ENCODE results near the gene BICD2.
A peak's percentile ranks its signal among the peaks of the same experiment; 100 is the strongest.

The BICD2 gene

DNA sequence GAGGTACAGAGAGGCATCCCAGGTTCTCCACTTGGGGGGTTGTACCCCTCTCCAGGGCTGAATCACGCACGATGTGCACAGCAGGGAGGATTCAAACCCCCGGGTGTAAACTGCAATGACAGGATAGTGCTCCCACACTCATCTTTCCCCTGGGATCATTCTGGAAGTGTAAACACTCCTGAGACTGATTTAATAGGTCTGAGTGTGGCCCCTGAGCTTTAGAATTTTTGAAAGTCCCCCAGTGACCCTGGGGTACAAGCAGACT is 16.5 kb downstream of the BICD2 start:
- H3K4me3 ChIP-seq (ENCODE audit: low read depth, low read length): no peak overlapping the region
- in situ Hi-C loops (cut with HindIII; ENCODE audit: low sequenced_read_pairs): no loop called here
- TF ChIP-seq, protein P1, sequence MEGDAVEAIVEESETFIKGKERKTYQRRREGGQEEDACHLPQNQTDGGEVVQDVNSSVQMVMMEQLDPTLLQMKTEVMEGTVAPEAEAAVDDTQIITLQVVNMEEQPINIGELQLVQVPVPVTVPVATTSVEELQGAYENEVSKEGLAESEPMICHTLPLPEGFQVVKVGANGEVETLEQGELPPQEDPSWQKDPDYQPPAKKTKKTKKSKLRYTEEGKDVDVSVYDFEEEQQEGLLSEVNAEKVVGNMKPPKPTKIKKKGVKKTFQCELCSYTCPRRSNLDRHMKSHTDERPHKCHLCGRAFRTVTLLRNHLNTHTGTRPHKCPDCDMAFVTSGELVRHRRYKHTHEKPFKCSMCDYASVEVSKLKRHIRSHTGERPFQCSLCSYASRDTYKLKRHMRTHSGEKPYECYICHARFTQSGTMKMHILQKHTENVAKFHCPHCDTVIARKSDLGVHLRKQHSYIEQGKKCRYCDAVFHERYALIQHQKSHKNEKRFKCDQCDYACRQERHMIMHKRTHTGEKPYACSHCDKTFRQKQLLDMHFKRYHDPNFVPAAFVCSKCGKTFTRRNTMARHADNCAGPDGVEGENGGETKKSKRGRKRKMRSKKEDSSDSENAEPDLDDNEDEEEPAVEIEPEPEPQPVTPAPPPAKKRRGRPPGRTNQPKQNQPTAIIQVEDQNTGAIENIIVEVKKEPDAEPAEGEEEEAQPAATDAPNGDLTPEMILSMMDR (IDR thresholded peaks at IDR 0.05; ENCODE audit: low read depth, low read length): no peak
- DNase-seq (ENCODE audit: low read depth, low spot score): no peak

DNA sequence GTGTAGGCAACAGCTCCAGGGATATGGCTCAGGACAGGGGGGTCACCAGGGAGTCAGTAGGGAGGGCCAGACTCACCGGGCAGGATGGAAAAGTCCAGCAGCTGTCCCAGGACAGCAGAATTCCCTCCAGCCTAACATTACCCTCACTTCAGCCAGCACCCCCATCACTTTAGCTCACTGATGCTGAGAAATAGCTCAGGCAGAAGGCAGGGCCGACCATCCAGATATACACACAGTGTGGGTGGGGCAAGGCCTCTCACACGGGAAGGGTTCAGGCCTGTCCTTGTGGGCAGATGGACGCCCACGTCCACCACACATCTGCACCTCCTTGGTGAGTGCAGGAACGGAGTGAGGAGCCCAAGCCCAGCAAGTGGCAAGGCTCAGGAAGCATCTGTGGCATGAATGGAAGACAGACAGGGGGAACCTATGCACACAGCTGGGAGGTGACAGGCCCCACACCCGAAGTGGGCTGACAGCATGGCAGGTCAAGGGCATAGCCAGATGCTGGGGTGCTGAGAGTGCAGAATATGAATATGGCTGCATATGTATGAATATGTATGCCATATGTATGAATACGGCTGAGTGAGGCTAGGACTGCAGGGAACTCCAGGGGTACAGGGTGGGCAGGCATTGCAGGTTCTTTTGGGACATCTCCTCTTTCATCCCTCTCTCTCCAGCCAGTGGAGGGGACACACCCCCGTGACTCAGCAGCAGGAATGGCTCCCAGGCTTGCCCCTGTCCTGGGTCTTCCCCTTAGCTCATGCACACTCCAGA is 17.0 kb downstream of the BICD2 start:
- no peak for DNase-seq (ENCODE audit: low read depth, low spot score)
- TF ChIP-seq, protein P1 (IDR thresholded peaks at IDR 0.05; ENCODE audit: low read depth, low read length): no peak
- no peak overlapping the region for H3K4me3 ChIP-seq (ENCODE audit: low read depth, low read length)
- in situ Hi-C loops (cut with HindIII; ENCODE audit: low sequenced_read_pairs): no loop called here

DNA sequence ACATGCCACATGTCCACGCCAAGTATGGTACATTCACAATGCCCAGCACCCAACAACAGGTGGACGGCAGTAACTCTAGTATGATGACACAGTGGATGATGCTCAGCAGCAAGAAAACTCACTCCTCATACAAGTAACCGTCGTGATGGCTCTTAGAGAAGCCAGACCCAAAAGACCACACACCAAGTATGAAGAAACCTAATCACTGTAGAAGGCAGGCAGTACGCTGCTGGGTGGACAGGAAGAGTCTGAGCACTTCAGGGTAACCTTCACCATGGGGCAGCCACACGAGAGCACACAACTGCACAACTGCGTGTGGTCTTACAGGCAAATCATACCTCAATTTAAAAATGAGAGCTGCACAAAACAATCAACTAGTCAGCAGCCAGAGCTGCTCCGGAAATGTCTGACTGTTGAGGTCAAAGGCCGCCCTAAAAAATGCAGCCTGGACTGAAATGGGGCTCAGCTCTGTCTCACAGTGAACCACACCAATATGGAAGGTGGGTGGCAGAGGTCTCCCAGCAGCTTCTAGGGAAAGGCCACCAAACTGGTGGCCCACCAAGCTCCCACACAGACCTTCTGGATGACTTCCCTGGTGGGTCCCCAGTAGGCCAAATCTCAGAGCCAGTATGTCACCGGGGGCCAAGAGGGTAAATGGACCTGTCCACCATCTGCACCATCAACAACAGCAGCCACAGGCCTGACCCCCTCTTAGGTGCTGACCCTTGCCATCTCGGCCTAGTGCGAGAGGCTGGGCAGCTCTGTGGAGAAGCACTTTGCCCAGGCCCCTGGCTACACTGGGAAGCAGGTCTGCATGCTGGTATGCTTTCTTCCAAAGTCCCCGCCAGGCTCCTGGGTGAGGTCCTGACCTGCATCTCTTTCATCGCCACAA is 17.8 kb downstream of the BICD2 start:
- H3K4me3 ChIP-seq (ENCODE audit: low read depth, low read length): no peak overlapping the region
- DNase-seq (ENCODE audit: low read depth, low spot score): peak; percentile 33
- TF ChIP-seq, protein P1 (IDR thresholded peaks at IDR 0.05; ENCODE audit: low read depth, low read length): no peak
- in situ Hi-C loops (cut with HindIII; ENCODE audit: low sequenced_read_pairs): no loop called here

DNA sequence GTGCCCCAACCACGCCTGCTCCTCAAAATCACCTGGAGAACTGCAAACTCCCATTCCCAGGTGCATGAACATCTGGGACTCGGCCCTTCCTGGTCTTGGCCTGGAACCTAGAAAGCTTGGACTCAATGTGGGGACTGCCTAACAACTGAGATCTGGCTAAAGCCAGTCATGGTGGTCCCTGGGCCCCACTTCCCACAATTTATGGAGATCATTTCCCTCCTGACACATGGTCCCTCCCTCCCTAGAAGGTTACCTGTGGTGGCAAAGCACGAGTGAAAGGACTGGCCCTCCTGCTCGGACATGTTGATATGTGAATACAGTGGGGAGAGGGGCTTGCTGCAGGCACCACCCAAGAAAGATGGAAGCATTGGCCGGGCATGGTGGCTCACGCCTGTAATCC is 18.8 kb downstream of the BICD2 start:
- DNase-seq (ENCODE audit: low read depth, low spot score): no peak
- in situ Hi-C loops (cut with HindIII; ENCODE audit: low sequenced_read_pairs): no loop called here
- no peak overlapping the region for H3K4me3 ChIP-seq (ENCODE audit: low read depth, low read length)
- TF ChIP-seq, protein P1 (IDR thresholded peaks at IDR 0.05; ENCODE audit: low read depth, low read length): no peak

DNA sequence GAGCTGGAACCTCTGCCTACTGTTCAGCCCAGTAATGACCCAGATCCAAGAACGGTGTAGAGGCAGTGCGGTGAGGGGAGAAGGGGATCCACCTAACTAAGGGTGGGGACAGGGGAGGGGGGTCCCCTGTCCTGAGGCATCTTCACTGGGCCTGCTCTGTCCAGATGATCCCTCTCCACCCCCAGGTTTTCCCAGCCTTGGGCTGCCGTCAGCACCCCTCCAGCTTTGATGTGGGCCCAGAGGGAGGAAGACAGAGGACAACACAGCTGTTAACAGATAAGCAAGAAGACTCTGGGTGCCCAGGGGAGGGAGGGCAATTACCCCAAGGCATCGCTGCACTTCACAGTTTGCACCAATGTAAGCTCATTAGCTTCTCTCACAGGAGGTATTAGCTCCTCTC is 19.3 kb downstream of the BICD2 start:
- DNase-seq (ENCODE audit: low read depth, low spot score): no peak
- no peak overlapping the region for H3K4me3 ChIP-seq (ENCODE audit: low read depth, low read length)
- in situ Hi-C loops (cut with HindIII; ENCODE audit: low sequenced_read_pairs): no loop called here
- TF ChIP-seq, protein P1 (IDR thresholded peaks at IDR 0.05; ENCODE audit: low read depth, low read length): no peak

DNA sequence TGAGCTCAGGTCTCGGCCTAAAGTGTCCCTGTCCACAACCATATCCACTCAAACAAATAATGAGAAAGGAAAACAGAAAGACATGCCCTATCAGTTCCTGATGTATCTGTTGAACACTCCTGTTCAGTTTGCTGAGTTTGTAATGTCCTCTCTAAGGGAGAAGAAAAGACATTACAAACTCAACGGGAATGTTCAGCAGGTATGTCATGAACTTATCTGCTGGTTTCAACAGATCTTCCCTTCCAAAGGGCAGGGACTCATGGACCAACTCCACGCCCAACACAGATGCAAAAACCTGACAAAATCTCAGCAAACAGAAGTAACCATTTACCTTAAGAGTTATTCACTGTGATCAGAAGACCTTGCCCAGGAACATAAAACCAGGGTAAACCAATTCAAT is 23.7 kb downstream of the BICD2 start:
- DNase-seq (ENCODE audit: low read depth, low spot score): no peak
- in situ Hi-C loops (cut with HindIII; ENCODE audit: low sequenced_read_pairs): no loop called here
- TF ChIP-seq, protein P1 (IDR thresholded peaks at IDR 0.05; ENCODE audit: low read depth, low read length): no peak
- H3K4me3 ChIP-seq (ENCODE audit: low read depth, low read length): no peak overlapping the region

All from astrocyte of the spinal cord (primary cell).